Mucosa of descending colon (tissue), 3 donors: Measurements from ENCODE around the gene TANC1. TPM values are rescaled to one million over a fixed set of nuclear protein-coding genes. Genes with fewer than 3 reads are reported as not detected.

Experiments used
- ATAC-seq: fragments of 200-7000 bp; cut with Tn5 transposase; one replicate; pipeline ENCODE4 v1.9.1; 2020; ENCODE audit warnings: mild to moderate bottlenecking, moderate library complexity
- DNase-seq, 3 donors: peaks; one replicate each; pipeline ENCODE4 v3.0.0-alpha.2; 2020
- H3K36me3 ChIP-seq: fragments of 200-600 bp; one replicate; pipeline ENCODE4 v1.8.0; 2021; ENCODE audit warnings: low read depth, mild to moderate bottlenecking
- H3K4me1 ChIP-seq: fragments of 200-600 bp; one replicate; pipeline ENCODE4 v1.8.0; 2021; ENCODE audit warnings: low read depth, mild to moderate bottlenecking
- H3K4me3 ChIP-seq: fragments of 200-600 bp; one replicate; pipeline ENCODE4 v1.8.0; 2021; ENCODE audit warnings: mild to moderate bottlenecking
- H3K9me3 ChIP-seq: fragments of 200-600 bp; one replicate; pipeline ENCODE4 v1.8.0; 2021; ENCODE audit warnings: mild to moderate bottlenecking
- intact Hi-C, 2 donors: fragments of 100-400 bp; cut with DNase I in 1 of 2; cut with micrococcal nuclease in 1 of 2; formaldehyde crosslinking; loops; one replicate each; pipeline versions ENCODE4 v1.11.0 to v1.11.1; 2022; cut with DNase I, micrococcal nuclease
- total RNA-seq, 3 donors: library from RNA; stranded (reverse); fragmentation: NEBNext Ultra II Directional in 2 of 3; extraction: Animal tissue kit (Norgen Biotek cat#: 25700) in 2 of 3; gene quantifications; one replicate each; pipeline versions ENCODE4 v1.2.1 to v1.2.4, GENCODE V29; 2021 to 2023
- TF ChIP-seq, protein P1 (sequence below): fragments of 200-600 bp; IDR thresholded peaks from one replicate; pipeline ENCODE4 v1.8.0; 2022; ENCODE audit warnings: antibody characterized with exemption, mild to moderate bottlenecking
- donor health status: DM: no; HTN: no; CAD: no; lungs with moderate emphysema.
- donor health status: DM: no; HTN: no; CAD: no.
- donor health status: DM: no; HTN: yes; CAD: no.

TANC1 gene
- total RNA-seq, 3 donors from 2014 or later = 30.7 to 55.5 (median 41.0) TPM

- Histone ChIP-seq H3K36me3 (no peaks in the 10 kb centered on the region), H3K9me3 (no peaks in the 10 kb centered on the region), H3K4me3 (no peak overlapping the region), H3K4me1 (peaks cover 11% of the 10 kb centered on the region)
- DNase-seq = no peak
- TF ChIP-seq, protein P1, sequence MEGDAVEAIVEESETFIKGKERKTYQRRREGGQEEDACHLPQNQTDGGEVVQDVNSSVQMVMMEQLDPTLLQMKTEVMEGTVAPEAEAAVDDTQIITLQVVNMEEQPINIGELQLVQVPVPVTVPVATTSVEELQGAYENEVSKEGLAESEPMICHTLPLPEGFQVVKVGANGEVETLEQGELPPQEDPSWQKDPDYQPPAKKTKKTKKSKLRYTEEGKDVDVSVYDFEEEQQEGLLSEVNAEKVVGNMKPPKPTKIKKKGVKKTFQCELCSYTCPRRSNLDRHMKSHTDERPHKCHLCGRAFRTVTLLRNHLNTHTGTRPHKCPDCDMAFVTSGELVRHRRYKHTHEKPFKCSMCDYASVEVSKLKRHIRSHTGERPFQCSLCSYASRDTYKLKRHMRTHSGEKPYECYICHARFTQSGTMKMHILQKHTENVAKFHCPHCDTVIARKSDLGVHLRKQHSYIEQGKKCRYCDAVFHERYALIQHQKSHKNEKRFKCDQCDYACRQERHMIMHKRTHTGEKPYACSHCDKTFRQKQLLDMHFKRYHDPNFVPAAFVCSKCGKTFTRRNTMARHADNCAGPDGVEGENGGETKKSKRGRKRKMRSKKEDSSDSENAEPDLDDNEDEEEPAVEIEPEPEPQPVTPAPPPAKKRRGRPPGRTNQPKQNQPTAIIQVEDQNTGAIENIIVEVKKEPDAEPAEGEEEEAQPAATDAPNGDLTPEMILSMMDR = no peak
- no peak for ATAC-seq
- intact Hi-C loops = no loop called here
These were observed 22.2 kb downstream of the TANC1 start for GRCh38 chr2:158990397-158991214.

- TF ChIP-seq, protein P1 = no peak
- H3K4me1 ChIP-seq = peaks cover 24% of the 10 kb centered on the region
- no peaks in the 10 kb centered on the region for H3K9me3 ChIP-seq
- no peak for ATAC-seq
- no peaks in the 10 kb centered on the region for H3K36me3 ChIP-seq
- no peak overlapping the region for H3K4me3 ChIP-seq
- intact Hi-C loops = no loop called here
- DNase-seq = no peak
These were observed 24.6 kb downstream of the TANC1 start for GRCh38 chr2:158993030-158993429.

GRCh38 chr2:158993721-158994587 is 25.5 kb downstream of the TANC1 start:
- intact Hi-C loops = no loop called here
- DNase-seq (no peak), ATAC-seq (no peak)
- Histone ChIP-seq H3K4me3 (no peak overlapping the region), H3K36me3 (no peaks in the 10 kb centered on the region), H3K9me3 (no peaks in the 10 kb centered on the region), H3K4me1 (peaks cover 24% of the 10 kb centered on the region)
- TF ChIP-seq, protein P1 = no peak

GRCh38 chr2:158994920-158995676 is 26.7 kb downstream of the TANC1 start:
- DNase-seq (no peak), ATAC-seq (peak; percentile 18)
- TF ChIP-seq, protein P1 = no peak
- Histone ChIP-seq H3K4me3 (no peak overlapping the region), H3K9me3 (no peaks in the 10 kb centered on the region), H3K36me3 (no peaks in the 10 kb centered on the region), H3K4me1 (peaks cover 27% of the 10 kb centered on the region)
- intact Hi-C loops = no loop called here

GRCh38 chr2:158995677-158996049 is 27.2 kb downstream of the TANC1 start:
- ATAC-seq (no peak), DNase-seq (no peak)
- Histone ChIP-seq H3K4me3 (no peak overlapping the region), H3K9me3 (no peaks in the 10 kb centered on the region), H3K36me3 (no peaks in the 10 kb centered on the region), H3K4me1 (peaks cover 27% of the 10 kb centered on the region)
- intact Hi-C loops = no loop called here
- TF ChIP-seq, protein P1 = no peak
